WTC11 (cell line): ENCODE results near the gene POMT1. TPM values are rescaled to one million over a fixed set of nuclear protein-coding genes. Genes with fewer than 3 reads are reported as not detected.

Experiments used
- ATAC-seq: fragments of 200-7000 bp; cut with Tn5 transposase; 2 replicates; pipeline ENCODE4 v1.10.0; 2021; ENCODE audit warnings: mild to moderate bottlenecking, moderate library complexity
- CTCF ChIA-PET: fragments of 300-600 bp; sonication (Branson Sonifier 250); formaldehyde crosslinking; loops from one replicate; lab custom pipeline; 2021; ENCODE audit warnings: antibody characterized with exemption; lab: Charles Lee
- POLR2A ChIA-PET: fragments of 350-600 bp; sonication (Branson Sonifier 250); formaldehyde crosslinking; loops from one replicate; lab custom pipeline; 2021; ENCODE audit warnings: antibody characterized with exemption; lab: Charles Lee
- DNase-seq: peaks from one replicate; pipeline ENCODE4 v3.0.0; 2021; ENCODE audit warnings: low spot score
- H3K27ac Mint-ChIP-seq: 2 replicates; pipeline ENCODE4 v1.8.0; 2021; ENCODE audit warnings: mixed read lengths
- H3K27me3 Mint-ChIP-seq: 2 replicates; pipeline ENCODE4 v1.8.0; 2021; ENCODE audit warnings: low read depth, mild to moderate bottlenecking, moderate library complexity, mixed read lengths
- H3K36me3 Mint-ChIP-seq: 2 replicates; pipeline ENCODE4 v1.8.0; 2021; ENCODE audit warnings: mixed read lengths
- H3K4me1 Mint-ChIP-seq: 2 replicates; pipeline ENCODE4 v1.8.0; 2022; ENCODE audit warnings: mixed read lengths
- H3K4me3 Mint-ChIP-seq: 2 replicates; pipeline ENCODE4 v1.8.0; 2021; ENCODE audit warnings: mild to moderate bottlenecking, moderate library complexity, mixed read lengths
- H3K9me3 Mint-ChIP-seq: 2 replicates; pipeline ENCODE4 v1.8.0; 2021; ENCODE audit warnings: mixed read lengths
- CREB1 ChIP-seq: sonication (generic); formaldehyde crosslinking; IDR thresholded peaks from 2 replicates; pipeline ENCODE4 v1.8.0; 2023; ENCODE audit warnings: mild to moderate bottlenecking, missing genetic modification reagents
- CREM ChIP-seq: sonication (generic); formaldehyde crosslinking; IDR thresholded peaks from 2 replicates; pipeline ENCODE4 v1.8.1; 2022; ENCODE audit warnings: mild to moderate bottlenecking, missing genetic modification reagents, moderate library complexity
- ELF4 ChIP-seq: sonication (generic); formaldehyde crosslinking; IDR thresholded peaks from 2 replicates; pipeline ENCODE4 v1.8.1; 2022; ENCODE audit warnings: low read depth, mild to moderate bottlenecking, moderate library complexity, missing genetic modification reagents
- FOXJ3 ChIP-seq: sonication (generic); formaldehyde crosslinking; IDR thresholded peaks from 2 replicates; pipeline ENCODE4 v1.9.0; 2021; ENCODE audit warnings: missing genetic modification reagents, mild to moderate bottlenecking, borderline replicate concordance
- FOXK1 ChIP-seq: sonication (generic); formaldehyde crosslinking; IDR thresholded peaks from 2 replicates; pipeline ENCODE4 v1.8.0; 2022; ENCODE audit warnings: mild to moderate bottlenecking, moderate library complexity, missing genetic modification reagents
- HMGA2 ChIP-seq: fragments of 250-450 bp; sonication (Bioruptor Pico); IDR thresholded peaks from 2 replicates; pipeline ENCODE4 v1.4.0; 2021; ENCODE audit warnings: mild to moderate bottlenecking, moderate library complexity
- JAZF1 ChIP-seq: fragments of 250-450 bp; sonication (Bioruptor Pico); IDR thresholded peaks from 2 replicates; pipeline ENCODE4 v1.9.0; 2021; ENCODE audit warnings: moderate library complexity, mild to moderate bottlenecking, inconsistent platforms
- JUN ChIP-seq: sonication (generic); formaldehyde crosslinking; IDR thresholded peaks from 2 replicates; pipeline ENCODE4 v1.8.0; 2023; ENCODE audit warnings: mild to moderate bottlenecking, missing genetic modification reagents
- MLX ChIP-seq: sonication (generic); formaldehyde crosslinking; IDR thresholded peaks from 2 replicates; pipeline ENCODE4 v1.8.1; 2023; ENCODE audit warnings: mild to moderate bottlenecking, missing genetic modification reagents, moderate library complexity
- MXD4 ChIP-seq: fragments of 250-450 bp; sonication (Bioruptor Pico); IDR thresholded peaks from 2 replicates; pipeline ENCODE4 v1.8.0; 2021; ENCODE audit warnings: mild to moderate bottlenecking, moderate library complexity, borderline replicate concordance
- NFYB ChIP-seq: sonication (generic); formaldehyde crosslinking; conservative IDR thresholded peaks from 2 replicates; pipeline ENCODE4 v1.8.0; 2022; ENCODE audit warnings: low read depth, missing genetic modification reagents
- OVOL2 ChIP-seq: fragments of 250-450 bp; sonication (Bioruptor Pico); IDR thresholded peaks from 2 replicates; pipeline ENCODE4 v1.9.0; 2021; ENCODE audit warnings: mild to moderate bottlenecking, borderline replicate concordance
- PRRX2 ChIP-seq: fragments of 250-450 bp; sonication (Bioruptor Pico); IDR thresholded peaks from 2 replicates; pipeline ENCODE4 v1.8.0; 2021; ENCODE audit warnings: mild to moderate bottlenecking
- SMAD4 ChIP-seq: sonication (generic); formaldehyde crosslinking; IDR thresholded peaks from 2 replicates; pipeline ENCODE4 v1.8.0; 2022; ENCODE audit warnings: mild to moderate bottlenecking, missing genetic modification reagents
- TEAD4 ChIP-seq: sonication (generic); formaldehyde crosslinking; IDR thresholded peaks from 2 replicates; pipeline ENCODE4 v1.8.0; 2022; ENCODE audit warnings: mild to moderate bottlenecking, missing genetic modification reagents
- ZBTB43 ChIP-seq: sonication (generic); formaldehyde crosslinking; IDR thresholded peaks from 2 replicates; pipeline ENCODE4 v1.8.1; 2023; ENCODE audit warnings: mild to moderate bottlenecking, missing genetic modification reagents
- ZNF219 ChIP-seq: sonication (generic); formaldehyde crosslinking; IDR thresholded peaks from 2 replicates; pipeline ENCODE4 v1.8.0; 2023; ENCODE audit warnings: missing genetic modification reagents, mild to moderate bottlenecking, borderline replicate concordance
- ZNF232 ChIP-seq: sonication (generic); formaldehyde crosslinking; IDR thresholded peaks from 2 replicates; pipeline ENCODE4 v1.8.0; 2022; ENCODE audit warnings: mild to moderate bottlenecking, missing genetic modification reagents
- ZNF263 ChIP-seq: sonication (generic); formaldehyde crosslinking; IDR thresholded peaks from 2 replicates; pipeline ENCODE4 v1.8.1; 2022; ENCODE audit warnings: low read depth, mild to moderate bottlenecking, moderate library complexity, missing genetic modification reagents
- ZNF425 ChIP-seq: fragments of 250-450 bp; sonication (Bioruptor Pico); conservative IDR thresholded peaks from 2 replicates; pipeline ENCODE4 v1.9.0; 2021; ENCODE audit warnings: mild to moderate bottlenecking
- ZNF512 ChIP-seq: sonication (generic); formaldehyde crosslinking; IDR thresholded peaks from 2 replicates; pipeline ENCODE4 v1.8.1; 2022; ENCODE audit warnings: missing genetic modification reagents, borderline replicate concordance
- total RNA-seq: library from RNA; stranded (reverse); gene quantifications from 3 replicates; pipeline ENCODE4 v1.2.3, GENCODE V29; 2021
- TF ChIP-seq, protein P1 (sequence below): sonication (generic); formaldehyde crosslinking; IDR thresholded peaks from 2 replicates; pipeline ENCODE4 v1.8.1; 2023; ENCODE audit warnings: mild to moderate bottlenecking, missing genetic modification reagents
- TF ChIP-seq, protein P2 (sequence below): fragments of 250-450 bp; sonication (Bioruptor Pico); IDR thresholded peaks from 2 replicates; pipeline ENCODE4 v1.9.0; 2021; ENCODE audit warnings: mild to moderate bottlenecking

Gene POMT1
- total RNA-seq, 1 experiment from 2014 or later, result 36.2 TPM

DNA sequence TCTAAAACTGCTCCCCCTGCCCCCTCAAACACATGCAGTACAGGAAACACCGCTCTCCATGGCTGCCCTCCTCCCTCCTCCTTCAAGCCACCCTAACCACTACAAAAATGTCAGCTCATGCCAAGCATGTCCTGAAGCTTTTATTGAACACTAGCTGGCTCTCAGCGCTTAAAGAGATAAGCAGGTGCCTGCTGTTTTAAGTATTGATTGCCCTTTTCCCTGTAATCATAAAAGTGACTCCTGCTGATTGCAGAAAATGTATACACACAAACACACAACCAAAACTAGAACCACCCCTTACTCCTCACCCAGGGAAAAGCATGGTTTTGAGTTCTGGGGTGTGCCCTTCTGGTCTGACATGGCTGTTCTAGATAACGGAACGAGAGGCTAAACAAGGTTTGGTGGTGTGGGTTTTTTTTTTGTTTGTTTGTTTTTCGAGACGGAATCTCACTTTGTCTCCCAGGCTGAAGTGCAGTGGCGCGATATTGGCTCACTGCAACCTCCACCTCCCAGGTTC is 32.1 kb downstream of the POMT1 start (continued):
- TF ChIP-seq, protein P1, sequence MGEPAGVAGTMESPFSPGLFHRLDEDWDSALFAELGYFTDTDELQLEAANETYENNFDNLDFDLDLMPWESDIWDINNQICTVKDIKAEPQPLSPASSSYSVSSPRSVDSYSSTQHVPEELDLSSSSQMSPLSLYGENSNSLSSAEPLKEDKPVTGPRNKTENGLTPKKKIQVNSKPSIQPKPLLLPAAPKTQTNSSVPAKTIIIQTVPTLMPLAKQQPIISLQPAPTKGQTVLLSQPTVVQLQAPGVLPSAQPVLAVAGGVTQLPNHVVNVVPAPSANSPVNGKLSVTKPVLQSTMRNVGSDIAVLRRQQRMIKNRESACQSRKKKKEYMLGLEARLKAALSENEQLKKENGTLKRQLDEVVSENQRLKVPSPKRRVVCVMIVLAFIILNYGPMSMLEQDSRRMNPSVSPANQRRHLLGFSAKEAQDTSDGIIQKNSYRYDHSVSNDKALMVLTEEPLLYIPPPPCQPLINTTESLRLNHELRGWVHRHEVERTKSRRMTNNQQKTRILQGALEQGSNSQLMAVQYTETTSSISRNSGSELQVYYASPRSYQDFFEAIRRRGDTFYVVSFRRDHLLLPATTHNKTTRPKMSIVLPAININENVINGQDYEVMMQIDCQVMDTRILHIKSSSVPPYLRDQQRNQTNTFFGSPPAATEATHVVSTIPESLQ, result no peak
- TF ChIP-seq, protein P2, sequence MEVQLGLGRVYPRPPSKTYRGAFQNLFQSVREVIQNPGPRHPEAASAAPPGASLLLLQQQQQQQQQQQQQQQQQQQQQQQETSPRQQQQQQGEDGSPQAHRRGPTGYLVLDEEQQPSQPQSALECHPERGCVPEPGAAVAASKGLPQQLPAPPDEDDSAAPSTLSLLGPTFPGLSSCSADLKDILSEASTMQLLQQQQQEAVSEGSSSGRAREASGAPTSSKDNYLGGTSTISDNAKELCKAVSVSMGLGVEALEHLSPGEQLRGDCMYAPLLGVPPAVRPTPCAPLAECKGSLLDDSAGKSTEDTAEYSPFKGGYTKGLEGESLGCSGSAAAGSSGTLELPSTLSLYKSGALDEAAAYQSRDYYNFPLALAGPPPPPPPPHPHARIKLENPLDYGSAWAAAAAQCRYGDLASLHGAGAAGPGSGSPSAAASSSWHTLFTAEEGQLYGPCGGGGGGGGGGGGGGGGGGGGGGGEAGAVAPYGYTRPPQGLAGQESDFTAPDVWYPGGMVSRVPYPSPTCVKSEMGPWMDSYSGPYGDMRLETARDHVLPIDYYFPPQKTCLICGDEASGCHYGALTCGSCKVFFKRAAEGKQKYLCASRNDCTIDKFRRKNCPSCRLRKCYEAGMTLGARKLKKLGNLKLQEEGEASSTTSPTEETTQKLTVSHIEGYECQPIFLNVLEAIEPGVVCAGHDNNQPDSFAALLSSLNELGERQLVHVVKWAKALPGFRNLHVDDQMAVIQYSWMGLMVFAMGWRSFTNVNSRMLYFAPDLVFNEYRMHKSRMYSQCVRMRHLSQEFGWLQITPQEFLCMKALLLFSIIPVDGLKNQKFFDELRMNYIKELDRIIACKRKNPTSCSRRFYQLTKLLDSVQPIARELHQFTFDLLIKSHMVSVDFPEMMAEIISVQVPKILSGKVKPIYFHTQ, result no peak
- TF ChIP-seq MLX (CRISPR knock-in tag), result no peak
- TF ChIP-seq ELF4 (CRISPR knock-in tag), result no peak
- no peak for TF ChIP-seq SMAD4
- TF ChIP-seq ZBTB43 (CRISPR knock-in tag), result no peak
- TF ChIP-seq PRRX2 (CRISPR knock-in tag), result no peak
- TF ChIP-seq OVOL2, result no peak

GRCh38 chr9:131537946-131538345 is 35.2 kb downstream of the POMT1 start:
- Mint-ChIP-seq H3K4me3 (no peak overlapping the region), H3K36me3 (peaks cover 14% of the 10 kb centered on the region), H3K27ac (no peak overlapping the region), H3K27me3 (peaks cover 8% of the 10 kb centered on the region), H3K9me3 (peaks cover 23% of the 10 kb centered on the region), H3K4me1 (no peaks in the 10 kb centered on the region)
- CTCF ChIA-PET, result no interaction called here
- no peak for DNase-seq
- no peak for ATAC-seq
- POLR2A ChIA-PET, result no interaction called here
- TF ChIP-seq MXD4 (CRISPR knock-in tag) (no peak), OVOL2 (no peak), FOXJ3 (CRISPR knock-in tag) (no peak), ZNF219 (CRISPR knock-in tag) (no peak), NFYB (CRISPR knock-in tag) (no peak), CREM (no peak), FOXK1 (CRISPR knock-in tag) (no peak), JAZF1 (CRISPR knock-in tag) (no peak), CREB1 (CRISPR knock-in tag) (no peak), TEAD4 (no peak), ZNF512 (CRISPR knock-in tag) (no peak), ZNF425 (CRISPR knock-in tag) (no peak), ZNF263 (CRISPR knock-in tag) (no peak), JUN (CRISPR knock-in tag) (no peak), HMGA2 (CRISPR knock-in tag) (no peak), SMAD4 (no peak), ZNF232 (no peak)
